Left lung (tissue), 10 donors: Measurements from ENCODE around the gene NUP188. TPM values are rescaled to one million over a fixed set of nuclear protein-coding genes. Genes with fewer than 3 reads are reported as not detected.
"Not testable (repeated sequence)": the region's sequence is repeated elsewhere in the genome, so short reads cannot be mapped to it uniquely, and the experiment has no call there.

Experiments used
- ATAC-seq: fragments of 200-7000 bp; cut with Tn5 transposase; one replicate; pipeline ENCODE4 v1.9.1; 2020; ENCODE audit warnings: moderate library complexity
- DNase-seq, 4 donors: peaks; one replicate each; pipeline ENCODE4 v3.0.0-alpha.2; 2013 to 2020
- H3K27ac ChIP-seq, 2 donors: fragments of 200-600 bp; sonication (generic) in 1 of 2; one replicate each; pipeline versions ENCODE4 v1.5.0 to v1.8.0; 2020 to 2021
- H3K27me3 ChIP-seq, 2 donors: fragments of 200-600 bp; sonication (generic) in 1 of 2; one replicate each; pipeline versions ENCODE4 v1.5.0 to v1.8.0; 2020 to 2021
- H3K36me3 ChIP-seq, 2 donors: fragments of 200-600 bp; sonication (generic) in 1 of 2; one replicate each; pipeline versions ENCODE4 v1.5.0 to v1.8.0; 2020 to 2021
- H3K4me1 ChIP-seq, 2 donors: fragments of 200-600 bp; one replicate each; pipeline ENCODE4 v1.8.0; 2021
- H3K4me3 ChIP-seq, 2 donors: fragments of 200-600 bp; sonication (generic) in 1 of 2; one replicate each; pipeline versions ENCODE4 v1.5.0 to v1.8.0; 2020 to 2021; ENCODE audit warnings: mild to moderate bottlenecking in 1 of 2
- H3K9me3 ChIP-seq, 2 donors: fragments of 200-600 bp; sonication (generic) in 1 of 2; one replicate each; pipeline versions ENCODE4 v1.5.0 to v1.8.0; 2020 to 2021
- intact Hi-C, 2 donors: fragments of 100-400 bp; cut with DNase I; formaldehyde crosslinking; loops; one replicate each; pipeline versions ENCODE4 v1.11.2 to v1.14.2; 2022
- polyA plus RNA-seq, 6 donors: library from polyadenylated mRNA; unstranded; fragments of 120-200 nt; gene quantifications; one replicate each; pipeline ENCODE4 v1.2.1, GENCODE V29; 2013; ENCODE audit not compliant: insufficient read length in 6 of 6
- total RNA-seq, 2 donors: library from RNA; stranded (reverse); fragmentation: NEBNext Ultra II Directional; extraction: Animal tissue kit (Norgen Biotek cat#: 25700); gene quantifications; one replicate each; pipeline ENCODE4 v1.2.1, GENCODE V29; 2021
- TF ChIP-seq, protein P1 (sequence below), 2 donors: fragments of 200-600 bp; sonication (generic) in 1 of 2; IDR thresholded peaks; one replicate each; pipeline versions ENCODE4 v1.5.0 to v1.8.0; 2021; ENCODE audit warnings: antibody characterized with exemption in 2 of 2
- donor health status: DM: no; HTN: yes; CAD: no.
- donor health status: DM: no; HTN: no; CAD: no.

NUP188 gene
- total and polyA plus RNA-seq, 8 donors, result 42.6 to 67.6 (median 58.9) TPM

- Histone ChIP-seq H3K4me1 (peaks cover 14 to 34% of the 10 kb centered on the region in 2 donors), H3K9me3 (no peaks in the 10 kb centered on the region), H3K36me3 (no peaks in the 10 kb centered on the region), H3K4me3 (peak within 1 kb of the TSS; percentile 69 to 87), H3K27me3 (no peaks in the 10 kb centered on the region), H3K27ac (peak within 1 kb of the TSS in 1 of 2 donors; percentile 63)
- intact Hi-C loops, result no loop called here
- ATAC-seq (peak; percentile 97), DNase-seq (peak; percentile 90 to 100 (median 97))
- TF ChIP-seq, protein P1, sequence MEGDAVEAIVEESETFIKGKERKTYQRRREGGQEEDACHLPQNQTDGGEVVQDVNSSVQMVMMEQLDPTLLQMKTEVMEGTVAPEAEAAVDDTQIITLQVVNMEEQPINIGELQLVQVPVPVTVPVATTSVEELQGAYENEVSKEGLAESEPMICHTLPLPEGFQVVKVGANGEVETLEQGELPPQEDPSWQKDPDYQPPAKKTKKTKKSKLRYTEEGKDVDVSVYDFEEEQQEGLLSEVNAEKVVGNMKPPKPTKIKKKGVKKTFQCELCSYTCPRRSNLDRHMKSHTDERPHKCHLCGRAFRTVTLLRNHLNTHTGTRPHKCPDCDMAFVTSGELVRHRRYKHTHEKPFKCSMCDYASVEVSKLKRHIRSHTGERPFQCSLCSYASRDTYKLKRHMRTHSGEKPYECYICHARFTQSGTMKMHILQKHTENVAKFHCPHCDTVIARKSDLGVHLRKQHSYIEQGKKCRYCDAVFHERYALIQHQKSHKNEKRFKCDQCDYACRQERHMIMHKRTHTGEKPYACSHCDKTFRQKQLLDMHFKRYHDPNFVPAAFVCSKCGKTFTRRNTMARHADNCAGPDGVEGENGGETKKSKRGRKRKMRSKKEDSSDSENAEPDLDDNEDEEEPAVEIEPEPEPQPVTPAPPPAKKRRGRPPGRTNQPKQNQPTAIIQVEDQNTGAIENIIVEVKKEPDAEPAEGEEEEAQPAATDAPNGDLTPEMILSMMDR (IDR thresholded peaks at IDR 0.05), result peak; percentile 81 to 87
Observed at GRCh38 chr9:129028192-129028966, 80.9 kb downstream of the NUP188 start, which contains the start of gene SH3GLB2. TSS of gene SH3GLB2 (minus strand) at chr9:129028331. CDS start at chr9:129028154, 177 bp downstream.

- Histone ChIP-seq H3K27me3 (no peaks in the 10 kb centered on the region), H3K4me1 (peaks cover 14 to 34% of the 10 kb centered on the region in 2 donors), H3K27ac (no peak overlapping the region), H3K36me3 (no peaks in the 10 kb centered on the region), H3K4me3 (no peak overlapping the region), H3K9me3 (no peaks in the 10 kb centered on the region)
- intact Hi-C loops, result no loop called here
- DNase-seq (no peak), ATAC-seq (no peak)
- TF ChIP-seq, protein P1 (IDR thresholded peaks at IDR 0.05), result no peak
Observed at GRCh38 chr9:129030191-129030590, 82.7 kb downstream of the NUP188 start.

DNA sequence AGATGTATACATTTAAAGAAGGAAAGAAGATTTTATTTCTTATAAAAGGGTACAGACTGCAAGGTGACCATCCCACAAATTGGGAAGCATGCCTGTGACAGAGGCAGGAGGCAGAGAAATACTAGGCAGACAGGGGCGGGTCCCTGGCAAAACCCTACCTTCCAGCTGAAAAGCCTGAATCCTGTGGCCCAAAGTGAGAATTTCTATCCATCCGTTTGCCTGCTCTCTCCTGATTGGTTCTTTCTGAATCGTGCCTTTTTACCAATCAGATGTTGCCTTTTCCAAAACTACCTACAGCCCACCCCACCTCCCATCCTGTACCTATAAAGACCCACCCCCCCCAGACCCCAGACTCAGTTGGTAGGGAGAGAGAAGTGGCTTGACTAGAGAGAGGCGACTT lies 84.0 kb downstream of the NUP188 start:
- no peak overlapping the region for H3K27ac ChIP-seq
- H3K27me3 ChIP-seq, result no peaks in the 10 kb centered on the region
- H3K9me3 ChIP-seq, result no peaks in the 10 kb centered on the region
- peaks cover 10 to 31% of the 10 kb centered on the region in 2 donors for H3K4me1 ChIP-seq
- H3K4me3 ChIP-seq, result no peak overlapping the region
- TF ChIP-seq, protein P1 (IDR thresholded peaks at IDR 0.05), result no peak
- no peak for DNase-seq
- intact Hi-C loops, result no loop called here
- no peaks in the 10 kb centered on the region for H3K36me3 ChIP-seq
- no peak for ATAC-seq

DNA sequence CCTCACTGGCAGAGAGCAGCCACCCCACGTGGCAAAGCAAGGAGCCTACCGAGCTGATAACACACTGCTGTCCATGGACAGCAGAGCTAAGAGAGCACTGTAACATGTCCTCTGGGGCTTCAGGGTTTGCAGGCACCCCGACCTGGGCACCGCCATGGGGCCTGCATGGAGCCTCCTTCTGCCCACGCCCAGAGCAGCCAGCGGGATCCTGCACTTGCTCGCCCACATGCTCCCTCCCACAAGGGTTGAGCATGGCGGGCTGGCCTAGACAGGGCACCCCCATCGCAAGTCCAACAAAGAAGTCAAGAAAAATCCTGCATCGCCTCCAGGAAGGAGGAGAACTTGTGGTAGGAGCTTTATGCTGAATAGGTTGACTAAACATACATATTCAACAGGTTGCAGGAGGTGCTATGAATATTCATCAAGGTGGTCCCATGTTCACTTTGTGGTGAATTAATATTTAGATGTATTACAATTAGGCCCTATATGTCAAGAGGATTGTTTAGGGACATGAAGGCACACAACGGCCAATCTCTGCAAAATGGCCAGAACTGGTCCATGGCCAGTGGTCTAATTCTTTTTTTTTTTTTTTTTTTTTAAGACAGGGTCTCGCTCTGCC lies 85.2 kb downstream of the NUP188 start:
- Histone ChIP-seq H3K27ac (no peak overlapping the region), H3K4me3 (no peak overlapping the region), H3K9me3 (no peaks in the 10 kb centered on the region), H3K36me3 (no peaks in the 10 kb centered on the region), H3K4me1 (peaks cover 6 to 27% of the 10 kb centered on the region in 2 donors), H3K27me3 (no peaks in the 10 kb centered on the region)
- DNase-seq (no peak), ATAC-seq (no peak)
- intact Hi-C loops, result no loop called here
- TF ChIP-seq, protein P1 (IDR thresholded peaks at IDR 0.05), result no peak

GRCh38 chr9:129033216-129033615 lies 85.7 kb downstream of the NUP188 start:
- no peaks in the 10 kb centered on the region for H3K27me3 ChIP-seq
- H3K27ac ChIP-seq, result no peak overlapping the region
- DNase-seq, result no peak
- no peak for ATAC-seq
- H3K4me3 ChIP-seq, result no peak overlapping the region
- no peaks in the 10 kb centered on the region for H3K36me3 ChIP-seq
- TF ChIP-seq, protein P1 (IDR thresholded peaks at IDR 0.05), result no peak
- peaks cover 9 to 30% of the 10 kb centered on the region in 2 donors for H3K4me1 ChIP-seq
- intact Hi-C loops, result no loop called here
- no peaks in the 10 kb centered on the region for H3K9me3 ChIP-seq

DNA sequence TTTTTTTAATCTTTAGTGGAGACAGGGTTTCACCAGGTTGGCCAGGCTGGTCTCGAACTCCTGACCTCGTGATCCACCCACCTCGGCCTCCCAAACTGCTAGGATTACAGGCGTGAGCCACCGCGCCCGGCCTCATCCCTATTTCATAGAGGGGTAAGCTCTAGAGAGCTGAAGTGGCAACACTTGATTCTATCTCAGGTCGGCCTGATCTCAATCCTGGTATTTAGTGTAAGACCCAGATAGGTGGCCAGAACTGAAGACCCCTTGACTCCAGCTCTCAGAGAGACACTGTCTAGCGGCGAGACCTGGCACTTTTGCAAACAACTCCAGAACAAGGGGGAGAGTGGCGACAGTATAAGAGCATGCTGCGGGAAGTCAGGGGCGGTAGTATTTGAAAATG lies 88.3 kb downstream of the NUP188 start:
- ATAC-seq, result peak; percentile 35
- peak overlapping the region; percentile 73 to 75 for H3K27ac ChIP-seq
- DNase-seq, result not testable (repeated sequence)

More for the DNA sequence above, 88.3 kb downstream of the NUP188 start:
- H3K36me3 ChIP-seq, H3K27me3 ChIP-seq, H3K9me3 ChIP-seq, intact Hi-C loops: not testable (repeated sequence)
- H3K4me1 ChIP-seq, result peaks cover 9 to 24% of the 10 kb centered on the region in 2 donors
- peak overlapping the region; percentile 82 to 97 for H3K4me3 ChIP-seq
